ENCODE measurements around the gene AKR1B1. TPM values are rescaled to one million over a fixed set of nuclear protein-coding genes. Genes with fewer than 3 reads are reported as not detected.

The AKR1B1 gene
- total RNA-seq, 1 experiment from 2014 or later = 135 TPM

DNA sequence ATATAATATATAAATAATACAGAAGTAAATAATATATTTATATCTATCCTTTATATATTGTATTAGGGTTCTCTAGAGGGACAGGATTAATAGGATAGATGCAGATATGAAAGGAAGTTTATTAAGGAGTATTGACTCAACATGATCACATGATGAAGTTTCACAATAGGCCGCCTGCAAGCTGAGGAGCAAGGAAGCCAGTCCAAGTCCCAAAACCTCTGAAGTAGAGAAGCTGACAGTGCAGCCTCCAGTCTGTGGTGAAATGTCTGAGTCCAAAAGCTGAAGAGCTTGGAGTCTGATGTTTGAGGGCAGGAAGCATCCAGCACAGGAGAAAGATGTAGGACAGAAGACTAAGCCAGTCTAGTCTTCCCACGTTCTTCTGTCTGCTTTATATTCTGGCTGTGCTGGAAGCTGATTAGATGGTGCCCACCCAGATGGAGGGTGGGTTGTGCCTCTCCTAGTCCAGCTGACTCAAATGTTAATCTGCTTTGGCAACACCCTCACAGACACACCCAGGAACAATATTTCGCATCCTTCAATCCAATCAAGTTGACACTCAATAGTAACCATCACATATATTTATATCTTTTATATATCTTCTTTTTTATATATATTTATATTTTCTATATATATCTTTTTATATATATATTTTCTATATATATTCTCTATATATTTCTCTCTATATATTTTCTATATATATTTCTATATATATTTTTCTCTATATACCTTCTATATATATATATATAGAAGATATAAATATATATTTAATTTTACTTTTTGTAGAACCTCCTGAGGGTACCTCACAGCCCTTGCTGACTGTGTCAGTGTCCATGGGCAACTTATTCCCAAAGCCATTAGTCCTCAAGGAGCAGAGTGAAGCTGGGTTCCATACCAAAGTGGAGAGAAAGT, 43.8 kb upstream of the AKR1B1 start:
- H3K27ac Mint-ChIP-seq = no peak overlapping the region
- DNase-seq (ENCODE audit: low spot score) (no peak), ATAC-seq (no peak)
- ChIA-PET CTCF (interaction anchor here (1.3 kb wide), 1 partner anchor 70 kb away, joined by 3 read pairs; no protein-coding TSS in a partner anchor), POLR2A (no interaction called here)
- H3K4me1 Mint-ChIP-seq = 0 out of 2 replicates have a peak, but pooled peaks cover 3% of the 10 kb centered on the region
- no peaks in the 10 kb centered on the region for H3K9me3 Mint-ChIP-seq
- no peaks in the 10 kb centered on the region; the same call in 1 of the 2 replicates for H3K27me3 Mint-ChIP-seq (ENCODE audit: low read depth)
- H3K4me3 Mint-ChIP-seq = no peak overlapping the region
- no peaks in the 10 kb centered on the region for H3K36me3 Mint-ChIP-seq
- TF ChIP-seq ZNF416 (CRISPR knock-in tag; IDR thresholded peaks at IDR 0.05) (no peak), HMGA2 (CRISPR knock-in tag; IDR thresholded peaks at IDR 0.05) (peak; percentile 91; the same call in 1 of the 2 replicates)

DNA sequence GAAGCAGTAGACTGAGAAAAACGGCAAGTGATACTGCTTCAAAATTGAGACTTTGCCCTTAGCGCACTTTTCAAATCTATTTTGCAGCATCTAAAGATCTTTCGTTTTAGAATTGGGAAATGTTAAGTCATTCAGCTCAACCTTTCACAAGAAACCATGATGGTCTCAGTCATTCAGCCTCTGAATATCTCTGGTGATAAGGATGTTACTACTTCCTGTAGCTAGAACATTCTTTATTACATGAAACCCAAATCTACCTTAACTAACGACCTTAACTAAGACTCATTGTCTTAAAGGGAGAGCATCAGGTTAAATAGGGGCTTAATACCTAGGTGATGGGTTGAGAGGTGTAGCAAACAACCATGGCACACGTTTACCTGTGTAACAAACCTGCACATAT, 42.1 kb upstream of the AKR1B1 start:
- Mint-ChIP-seq H3K27me3 (ENCODE audit: low read depth) (no peaks in the 10 kb centered on the region; the same call in 1 of the 2 replicates), H3K9me3 (no peaks in the 10 kb centered on the region), H3K36me3 (no peaks in the 10 kb centered on the region), H3K4me1 (0 out of 2 replicates have a peak, but pooled peaks cover 3% of the 10 kb centered on the region), H3K27ac (no peak overlapping the region), H3K4me3 (no peak overlapping the region)
- no peak for ATAC-seq
- ChIA-PET CTCF (interaction anchor here (0.6 to 1.0 kb wide), 2 partner anchors 13 to 476 kb away, joined by 3 to 5 read pairs; no protein-coding TSS in a partner anchor), POLR2A (no interaction called here)
- DNase-seq (ENCODE audit: low spot score) = no peak
- TF ChIP-seq CBFB (CRISPR knock-in tag; IDR thresholded peaks at IDR 0.05; ENCODE audit: low read depth) (no peak), NR3C1 (CRISPR knock-in tag; conservative IDR thresholded peaks at IDR 0.05; ENCODE audit: low read depth) (no peak), ATF1 (CRISPR knock-in tag; IDR thresholded peaks at IDR 0.05) (no peak), OVOL2 (CRISPR knock-in tag; IDR thresholded peaks at IDR 0.05; ENCODE audit: borderline replicate concordance) (no peak)
- TF ChIP-seq, protein P1, sequence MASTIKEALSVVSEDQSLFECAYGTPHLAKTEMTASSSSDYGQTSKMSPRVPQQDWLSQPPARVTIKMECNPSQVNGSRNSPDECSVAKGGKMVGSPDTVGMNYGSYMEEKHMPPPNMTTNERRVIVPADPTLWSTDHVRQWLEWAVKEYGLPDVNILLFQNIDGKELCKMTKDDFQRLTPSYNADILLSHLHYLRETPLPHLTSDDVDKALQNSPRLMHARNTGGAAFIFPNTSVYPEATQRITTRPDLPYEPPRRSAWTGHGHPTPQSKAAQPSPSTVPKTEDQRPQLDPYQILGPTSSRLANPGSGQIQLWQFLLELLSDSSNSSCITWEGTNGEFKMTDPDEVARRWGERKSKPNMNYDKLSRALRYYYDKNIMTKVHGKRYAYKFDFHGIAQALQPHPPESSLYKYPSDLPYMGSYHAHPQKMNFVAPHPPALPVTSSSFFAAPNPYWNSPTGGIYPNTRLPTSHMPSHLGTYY (CRISPR knock-in tag; IDR thresholded peaks at IDR 0.05) = no peak
- TF ChIP-seq, protein P2, sequence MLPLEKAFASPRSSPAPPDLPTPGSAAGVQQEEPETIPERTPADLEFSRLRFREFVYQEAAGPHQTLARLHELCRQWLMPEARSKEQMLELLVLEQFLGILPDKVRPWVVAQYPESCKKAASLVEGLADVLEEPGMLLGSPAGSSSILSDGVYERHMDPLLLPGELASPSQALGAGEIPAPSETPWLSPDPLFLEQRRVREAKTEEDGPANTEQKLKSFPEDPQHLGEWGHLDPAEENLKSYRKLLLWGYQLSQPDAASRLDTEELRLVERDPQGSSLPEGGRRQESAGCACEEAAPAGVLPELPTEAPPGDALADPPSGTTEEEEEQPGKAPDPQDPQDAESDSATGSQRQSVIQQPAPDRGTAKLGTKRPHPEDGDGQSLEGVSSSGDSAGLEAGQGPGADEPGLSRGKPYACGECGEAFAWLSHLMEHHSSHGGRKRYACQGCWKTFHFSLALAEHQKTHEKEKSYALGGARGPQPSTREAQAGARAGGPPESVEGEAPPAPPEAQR (CRISPR knock-in tag; IDR thresholded peaks at IDR 0.05) = no peak
- TF ChIP-seq, protein P3, sequence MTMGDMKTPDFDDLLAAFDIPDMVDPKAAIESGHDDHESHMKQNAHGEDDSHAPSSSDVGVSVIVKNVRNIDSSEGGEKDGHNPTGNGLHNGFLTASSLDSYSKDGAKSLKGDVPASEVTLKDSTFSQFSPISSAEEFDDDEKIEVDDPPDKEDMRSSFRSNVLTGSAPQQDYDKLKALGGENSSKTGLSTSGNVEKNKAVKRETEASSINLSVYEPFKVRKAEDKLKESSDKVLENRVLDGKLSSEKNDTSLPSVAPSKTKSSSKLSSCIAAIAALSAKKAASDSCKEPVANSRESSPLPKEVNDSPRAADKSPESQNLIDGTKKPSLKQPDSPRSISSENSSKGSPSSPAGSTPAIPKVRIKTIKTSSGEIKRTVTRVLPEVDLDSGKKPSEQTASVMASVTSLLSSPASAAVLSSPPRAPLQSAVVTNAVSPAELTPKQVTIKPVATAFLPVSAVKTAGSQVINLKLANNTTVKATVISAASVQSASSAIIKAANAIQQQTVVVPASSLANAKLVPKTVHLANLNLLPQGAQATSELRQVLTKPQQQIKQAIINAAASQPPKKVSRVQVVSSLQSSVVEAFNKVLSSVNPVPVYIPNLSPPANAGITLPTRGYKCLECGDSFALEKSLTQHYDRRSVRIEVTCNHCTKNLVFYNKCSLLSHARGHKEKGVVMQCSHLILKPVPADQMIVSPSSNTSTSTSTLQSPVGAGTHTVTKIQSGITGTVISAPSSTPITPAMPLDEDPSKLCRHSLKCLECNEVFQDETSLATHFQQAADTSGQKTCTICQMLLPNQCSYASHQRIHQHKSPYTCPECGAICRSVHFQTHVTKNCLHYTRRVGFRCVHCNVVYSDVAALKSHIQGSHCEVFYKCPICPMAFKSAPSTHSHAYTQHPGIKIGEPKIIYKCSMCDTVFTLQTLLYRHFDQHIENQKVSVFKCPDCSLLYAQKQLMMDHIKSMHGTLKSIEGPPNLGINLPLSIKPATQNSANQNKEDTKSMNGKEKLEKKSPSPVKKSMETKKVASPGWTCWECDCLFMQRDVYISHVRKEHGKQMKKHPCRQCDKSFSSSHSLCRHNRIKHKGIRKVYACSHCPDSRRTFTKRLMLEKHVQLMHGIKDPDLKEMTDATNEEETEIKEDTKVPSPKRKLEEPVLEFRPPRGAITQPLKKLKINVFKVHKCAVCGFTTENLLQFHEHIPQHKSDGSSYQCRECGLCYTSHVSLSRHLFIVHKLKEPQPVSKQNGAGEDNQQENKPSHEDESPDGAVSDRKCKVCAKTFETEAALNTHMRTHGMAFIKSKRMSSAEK (CRISPR knock-in tag; IDR thresholded peaks at IDR 0.05; ENCODE audit: borderline replicate concordance) = no peak

DNA sequence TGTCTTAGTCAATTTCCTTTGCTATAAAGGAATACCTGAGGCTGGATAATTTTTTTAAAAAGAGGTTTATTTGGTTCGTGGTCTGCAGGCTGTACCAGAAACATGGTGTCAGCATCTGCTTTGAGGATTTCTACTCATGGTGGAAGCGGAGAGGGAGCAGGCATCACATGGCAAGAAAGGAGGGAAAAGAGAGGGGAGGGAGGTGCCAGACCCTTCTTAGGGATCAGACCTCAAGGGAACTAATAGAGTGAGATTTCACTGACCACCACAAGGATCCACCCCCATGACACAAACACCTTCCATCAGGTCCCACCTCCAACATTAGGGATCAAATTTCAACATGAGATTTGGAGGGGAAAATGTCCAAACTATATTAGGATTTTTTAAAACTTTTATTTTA, 41.5 kb upstream of the AKR1B1 start:
- no peak for DNase-seq (ENCODE audit: low spot score)
- Mint-ChIP-seq H3K4me3 (no peak overlapping the region), H3K27me3 (ENCODE audit: low read depth) (no peaks in the 10 kb centered on the region; the same call in 1 of the 2 replicates), H3K36me3 (no peaks in the 10 kb centered on the region), H3K9me3 (no peaks in the 10 kb centered on the region), H3K4me1 (0 out of 2 replicates have a peak, but pooled peaks cover 3% of the 10 kb centered on the region), H3K27ac (no peak overlapping the region)
- peak; percentile 81 for ATAC-seq
- ChIA-PET CTCF (interaction anchor here (0.6 to 1.0 kb wide), 2 partner anchors 14 to 476 kb away, joined by 3 to 5 read pairs; no protein-coding TSS in a partner anchor), POLR2A (no interaction called here)
- no peak for TF ChIP-seq TCF7 (CRISPR knock-in tag; IDR thresholded peaks at IDR 0.05; ENCODE audit: low read depth)
- TF ChIP-seq SOX15 (CRISPR knock-in tag; IDR thresholded peaks at IDR 0.05) = no peak
- TF ChIP-seq, protein P4, sequence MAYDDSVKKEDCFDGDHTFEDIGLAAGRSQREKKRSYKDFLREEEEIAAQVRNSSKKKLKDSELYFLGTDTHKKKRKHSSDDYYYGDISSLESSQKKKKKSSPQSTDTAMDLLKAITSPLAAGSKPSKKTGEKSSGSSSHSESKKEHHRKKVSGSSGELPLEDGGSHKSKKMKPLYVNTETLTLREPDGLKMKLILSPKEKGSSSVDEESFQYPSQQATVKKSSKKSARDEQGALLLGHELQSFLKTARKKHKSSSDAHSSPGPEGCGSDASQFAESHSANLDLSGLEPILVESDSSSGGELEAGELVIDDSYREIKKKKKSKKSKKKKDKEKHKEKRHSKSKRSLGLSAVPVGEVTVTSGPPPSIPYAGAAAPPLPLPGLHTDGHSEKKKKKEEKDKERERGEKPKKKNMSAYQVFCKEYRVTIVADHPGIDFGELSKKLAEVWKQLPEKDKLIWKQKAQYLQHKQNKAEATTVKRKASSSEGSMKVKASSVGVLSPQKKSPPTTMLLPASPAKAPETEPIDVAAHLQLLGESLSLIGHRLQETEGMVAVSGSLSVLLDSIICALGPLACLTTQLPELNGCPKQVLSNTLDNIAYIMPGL (CRISPR knock-in tag; IDR thresholded peaks at IDR 0.05) = no peak
- TF ChIP-seq TP53 (CRISPR knock-in tag; IDR thresholded peaks at IDR 0.05) = no peak
- TF ChIP-seq, protein P5, sequence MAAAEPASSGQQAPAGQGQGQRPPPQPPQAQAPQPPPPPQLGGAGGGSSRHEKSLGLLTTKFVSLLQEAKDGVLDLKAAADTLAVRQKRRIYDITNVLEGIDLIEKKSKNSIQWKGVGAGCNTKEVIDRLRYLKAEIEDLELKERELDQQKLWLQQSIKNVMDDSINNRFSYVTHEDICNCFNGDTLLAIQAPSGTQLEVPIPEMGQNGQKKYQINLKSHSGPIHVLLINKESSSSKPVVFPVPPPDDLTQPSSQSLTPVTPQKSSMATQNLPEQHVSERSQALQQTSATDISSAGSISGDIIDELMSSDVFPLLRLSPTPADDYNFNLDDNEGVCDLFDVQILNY (CRISPR knock-in tag; IDR thresholded peaks at IDR 0.05) = no peak
- TF ChIP-seq NFYB (CRISPR knock-in tag; conservative IDR thresholded peaks at IDR 0.05; ENCODE audit: low read depth) = no peak
- no peak for TF ChIP-seq FOXP1 (CRISPR knock-in tag; IDR thresholded peaks at IDR 0.05; ENCODE audit: borderline replicate concordance)
- TF ChIP-seq, protein P6, sequence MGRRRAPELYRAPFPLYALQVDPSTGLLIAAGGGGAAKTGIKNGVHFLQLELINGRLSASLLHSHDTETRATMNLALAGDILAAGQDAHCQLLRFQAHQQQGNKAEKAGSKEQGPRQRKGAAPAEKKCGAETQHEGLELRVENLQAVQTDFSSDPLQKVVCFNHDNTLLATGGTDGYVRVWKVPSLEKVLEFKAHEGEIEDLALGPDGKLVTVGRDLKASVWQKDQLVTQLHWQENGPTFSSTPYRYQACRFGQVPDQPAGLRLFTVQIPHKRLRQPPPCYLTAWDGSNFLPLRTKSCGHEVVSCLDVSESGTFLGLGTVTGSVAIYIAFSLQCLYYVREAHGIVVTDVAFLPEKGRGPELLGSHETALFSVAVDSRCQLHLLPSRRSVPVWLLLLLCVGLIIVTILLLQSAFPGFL (CRISPR knock-in tag; IDR thresholded peaks at IDR 0.05; ENCODE audit: borderline replicate concordance) = no peak
- no peak for TF ChIP-seq ZNF396 (CRISPR knock-in tag; IDR thresholded peaks at IDR 0.05; ENCODE audit: borderline replicate concordance)
